HCT116 (cell line): ENCODE data around the gene NEK6. TPM values are rescaled to one million over a fixed set of nuclear protein-coding genes. Genes with fewer than 3 reads are reported as not detected.

Experiments used
- ATAC-seq: fragments of 200-7000 bp; cut with Tn5 transposase; 2 replicates; pipeline ENCODE4 v1.9.1; 2020; ENCODE audit warnings: mild to moderate bottlenecking, moderate library complexity
- BruUV-seq: library from RNA; stranded (reverse); fragments of 400-500 nt; replicated peaks from 2 replicates; lab custom pipeline; 2021; lab: Mats Ljungman, UMichigan
- CTCF ChIA-PET: fragments of 300-600 bp; sonication (Branson Sonifier 250); formaldehyde crosslinking; loops from one replicate; lab custom pipeline; 2021; ENCODE audit warnings: antibody characterized with exemption; lab: Charles Lee
- POLR2A ChIA-PET: fragments of 300-600, 350-600 bp; sonication (Branson Sonifier 250); formaldehyde crosslinking; loops from one replicate; lab custom pipeline; 2021; ENCODE audit warnings: antibody characterized with exemption; lab: Charles Lee
- RAD21 ChIA-PET, 2 experiments: fragments of 300-600 bp; sonication (Branson Sonifier 250); formaldehyde crosslinking; loops; one replicate each; lab custom pipeline; 2023; ENCODE audit warnings: low total read pairs in 2 of 2; ENCODE audit not compliant: uncharacterized antibody in 2 of 2, unreplicated experiment in 2 of 2, low non-redundant PET in 1 of 2; lab: Charles Lee
- DNase-seq: peaks from one replicate; pipeline ENCODE4 v3.0.0-alpha.2; 2010; ENCODE audit warnings: low read depth, low spot score
- H2AFZ ChIP-seq: fragments of 200-600 bp; shearing (Covaris generic), sonication (generic); 2 replicates; pipeline ENCODE4 v1.6.1; 2017; ENCODE audit warnings: low read depth, mixed run types, mixed read lengths, antibody characterized with exemption, low read length; ENCODE audit not compliant: poor library complexity, severe bottlenecking
- H3K27ac ChIP-seq: 2 replicates; pipeline ENCODE4 v1.5.1; 2012; ENCODE audit warnings: low read depth, low read length
- H3K27me3 ChIP-seq: fragments of 200-600 bp; sonication (generic); 2 replicates; pipeline ENCODE4 v1.6.1; 2016; ENCODE audit warnings: mixed run types, low read length, mixed read lengths; ENCODE audit not compliant: insufficient read depth
- H3K36me3 ChIP-seq, 2 experiments: fragments of 200-500 bp in 1 of 2; fragments of 200-600 bp in 1 of 2; sonication (Bioruptor generic) in 1 of 2; sonication (generic) in 1 of 2; 2 replicates each; pipeline versions ENCODE4 v1.5.1 to v1.6.1; 2014 to 2016; ENCODE audit warnings: low read length in 2 of 2, inconsistent platforms in 1 of 2, mixed read lengths in 1 of 2, mixed run types in 1 of 2; ENCODE audit not compliant: insufficient read depth in 2 of 2, control insufficient read depth in 1 of 2
- H3K4me1 ChIP-seq, 2 experiments: fragments of 200-600 bp in 1 of 2; sonication (generic) in 1 of 2; 2 replicates each; pipeline versions ENCODE4 v1.5.1 to v1.6.1; 2012 to 2017; ENCODE audit warnings: low read length in 2 of 2, inconsistent platforms in 1 of 2, mild to moderate bottlenecking in 1 of 2, mixed read lengths in 1 of 2, mixed run types in 1 of 2, moderate library complexity in 1 of 2; ENCODE audit not compliant: insufficient read depth in 2 of 2, control insufficient read depth in 1 of 2
- H3K4me2 ChIP-seq: fragments of 200-600 bp; sonication (generic); 2 replicates; pipeline ENCODE4 v1.6.1; 2017; ENCODE audit warnings: mixed run types, low read length, mixed read lengths
- H3K4me3 ChIP-seq, 2 experiments: fragments of 200-600 bp in 1 of 2; sonication (generic) in 1 of 2; replicated peaks in 1 of 2; 2 replicates each; pipeline ENCODE4 v1.5.1; 2011 to 2016; ENCODE audit warnings: low read length in 2 of 2, control low read depth in 1 of 2, low read depth in 1 of 2, mild to moderate bottlenecking in 1 of 2, mixed read lengths in 1 of 2, mixed run types in 1 of 2
- H3K79me2 ChIP-seq: fragments of 200-600 bp; sonication (generic); 2 replicates; pipeline ENCODE4 v1.6.1; 2017; ENCODE audit warnings: mild to moderate bottlenecking, mixed run types, low read length, moderate library complexity, mixed read lengths; ENCODE audit not compliant: insufficient read depth
- H3K9ac ChIP-seq: fragments of 200-600 bp; sonication (generic); 2 replicates; pipeline ENCODE4 v1.6.1; 2016; ENCODE audit warnings: low read length, mixed read lengths
- H3K9me2 ChIP-seq: fragments of 200-600 bp; sonication (generic), shearing (Covaris generic); 2 replicates; pipeline ENCODE4 v1.6.1; 2017; ENCODE audit warnings: mixed run types, mild to moderate bottlenecking, moderate library complexity; ENCODE audit not compliant: insufficient read depth
- H3K9me3 ChIP-seq, 2 experiments: fragments of 200-500 bp in 1 of 2; fragments of 200-600 bp in 1 of 2; sonication (Bioruptor generic) in 1 of 2; sonication (generic) in 1 of 2; 2 replicates each; pipeline ENCODE4 v1.6.1; 2014 to 2017; ENCODE audit warnings: low read length in 2 of 2, mixed read lengths in 2 of 2, inconsistent platforms in 1 of 2, low read depth in 1 of 2, mild to moderate bottlenecking in 1 of 2, mixed run types in 1 of 2, moderate library complexity in 1 of 2; ENCODE audit not compliant: control insufficient read depth in 1 of 2, insufficient read depth in 1 of 2
- H4K20me1 ChIP-seq: fragments of 200-600 bp; sonication (generic), shearing (Covaris generic); 2 replicates; pipeline ENCODE4 v1.6.1; 2017; ENCODE audit warnings: mixed run types, mild to moderate bottlenecking, moderate library complexity; ENCODE audit not compliant: insufficient read depth
- CEBPB ChIP-seq: IDR thresholded peaks from 2 replicates; pipeline ENCODE4 v1.6.1; 2012; ENCODE audit warnings: low read depth
- EGR1 ChIP-seq: IDR thresholded peaks from 2 replicates; pipeline ENCODE4 v1.6.1; 2012; ENCODE audit warnings: low read depth
- FOSL1 ChIP-seq: IDR thresholded peaks from 2 replicates; pipeline ENCODE4 v1.6.1; 2012; ENCODE audit warnings: low read depth
- POLR2A ChIP-seq: IDR thresholded peaks from 2 replicates; pipeline ENCODE4 v1.7.0; 2011; ENCODE audit warnings: borderline replicate concordance; ENCODE audit not compliant: insufficient read depth, insufficient read length; ENCODE audit errors: extremely low read depth
- RAD21 ChIP-seq: IDR thresholded peaks from 2 replicates; pipeline ENCODE4 v1.6.1; 2012; ENCODE audit warnings: low read depth, mild to moderate bottlenecking
- SIN3A ChIP-seq: IDR thresholded peaks from 2 replicates; pipeline ENCODE4 v1.6.1; 2012; ENCODE audit warnings: low read depth
- TCF7L2 ChIP-seq: IDR thresholded peaks from 2 replicates; pipeline ENCODE4 v1.7.0; 2011; ENCODE audit warnings: borderline replicate concordance, inconsistent platforms; ENCODE audit not compliant: insufficient read depth, insufficient read length; ENCODE audit errors: extremely low read depth
- ZFX ChIP-seq: fragments of 450-650 bp; IDR thresholded peaks from 2 replicates; pipeline ENCODE4 v1.6.1; 2017
- ZNF274 ChIP-seq: fragments of 200-500 bp; sonication (Bioruptor generic); IDR thresholded peaks from 2 replicates; pipeline ENCODE4 v1.6.1; 2014; ENCODE audit warnings: mild to moderate bottlenecking, low read depth, low read length, inconsistent platforms
- intact Hi-C: fragments of 100-400 bp; cut with micrococcal nuclease; formaldehyde crosslinking; loops from 2 replicates; pipeline ENCODE4 v1.10.0; 2022
- total RNA-seq: library from RNA; stranded (reverse); gene quantifications from one replicate; pipeline ENCODE4 v1.2.1, GENCODE V29; 2021; ENCODE audit not compliant: unreplicated experiment
- TF ChIP-seq, protein P1 (sequence below): IDR thresholded peaks from 2 replicates; pipeline ENCODE4 v1.6.1; 2011; ENCODE audit warnings: mild to moderate bottlenecking, low read length, moderate library complexity; ENCODE audit not compliant: insufficient replicate concordance; ENCODE audit errors: extremely low read depth
- TF ChIP-seq, protein P2 (sequence below): IDR thresholded peaks from 2 replicates; pipeline ENCODE4 v1.6.1; 2012
- TF ChIP-seq, protein P3 (sequence below): IDR thresholded peaks from 2 replicates; pipeline ENCODE4 v1.6.1; 2012
- TF ChIP-seq, protein P4 (sequence below), 3 experiments: fragments of 200-600 bp in 1 of 3; sonication (generic) in 1 of 3; IDR thresholded peaks in 2 of 3; conservative IDR thresholded peaks in 1 of 3; 2 replicates each; pipeline ENCODE4 v1.5.1; 2012 to 2017; ENCODE audit warnings: low read depth in 2 of 3, low read length in 2 of 3, antibody characterized with exemption in 1 of 3, borderline replicate concordance in 1 of 3, control low read depth in 1 of 3, mild to moderate bottlenecking in 1 of 3, mixed read lengths in 1 of 3, mixed run types in 1 of 3, moderate library complexity in 1 of 3; ENCODE audit not compliant: insufficient read depth in 1 of 3

The NEK6 gene
- total RNA-seq, 1 experiment from 2014 or later = 40.8 TPM

DNA sequence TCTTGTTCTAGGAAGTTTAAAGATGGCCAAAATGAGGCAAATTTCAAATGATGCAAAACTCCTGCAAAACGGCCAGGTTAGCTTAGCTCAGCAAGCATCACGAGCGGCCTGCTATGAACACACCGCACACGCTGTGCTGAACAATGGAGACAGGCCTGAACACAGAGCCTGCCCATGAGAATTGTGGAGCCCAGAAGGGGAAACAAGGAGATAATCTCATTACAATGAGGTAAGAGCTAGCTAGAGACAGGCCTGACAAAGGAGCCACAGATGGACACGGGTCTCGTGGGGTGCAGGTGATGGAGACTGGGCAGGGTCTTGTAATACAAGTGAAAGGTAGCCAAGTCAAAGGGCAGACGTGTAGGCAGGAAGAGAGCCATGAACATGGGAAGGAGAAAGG lies 107.3 kb downstream of the NEK6 start:
- Histone ChIP-seq H3K27me3 (no peaks in the 10 kb centered on the region), H3K36me3 (peaks cover 0 to 7% of the 10 kb centered on the region in 2 experiments; a peak in 1 of 4 replicates), H2AFZ (no peak overlapping the region), H4K20me1 (peaks cover 21% of the 10 kb centered on the region; the same call in 1 of the 2 replicates), H3K9me2 (no peaks in the 10 kb centered on the region), H3K4me1 (peaks cover 7 to 20% of the 10 kb centered on the region in 2 experiments; a peak in 3 of 4 replicates), H3K9ac (no peak overlapping the region)
- ChIA-PET POLR2A (interaction anchor here (1.2 kb wide), 1 partner anchor 10 kb away, joined by 3 read pairs; no protein-coding TSS in a partner anchor), CTCF (no interaction called here)
- no TSS peak for BruUV-seq
- TF ChIP-seq ZFX = no peak
- TF ChIP-seq, protein P1, sequence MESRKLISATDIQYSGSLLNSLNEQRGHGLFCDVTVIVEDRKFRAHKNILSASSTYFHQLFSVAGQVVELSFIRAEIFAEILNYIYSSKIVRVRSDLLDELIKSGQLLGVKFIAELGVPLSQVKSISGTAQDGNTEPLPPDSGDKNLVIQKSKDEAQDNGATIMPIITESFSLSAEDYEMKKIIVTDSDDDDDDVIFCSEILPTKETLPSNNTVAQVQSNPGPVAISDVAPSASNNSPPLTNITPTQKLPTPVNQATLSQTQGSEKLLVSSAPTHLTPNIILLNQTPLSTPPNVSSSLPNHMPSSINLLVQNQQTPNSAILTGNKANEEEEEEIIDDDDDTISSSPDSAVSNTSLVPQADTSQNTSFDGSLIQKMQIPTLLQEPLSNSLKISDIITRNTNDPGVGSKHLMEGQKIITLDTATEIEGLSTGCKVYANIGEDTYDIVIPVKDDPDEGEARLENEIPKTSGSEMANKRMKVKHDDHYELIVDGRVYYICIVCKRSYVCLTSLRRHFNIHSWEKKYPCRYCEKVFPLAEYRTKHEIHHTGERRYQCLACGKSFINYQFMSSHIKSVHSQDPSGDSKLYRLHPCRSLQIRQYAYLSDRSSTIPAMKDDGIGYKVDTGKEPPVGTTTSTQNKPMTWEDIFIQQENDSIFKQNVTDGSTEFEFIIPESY = no peak
- no peak for TF ChIP-seq POLR2A
- TF ChIP-seq ZNF274 = no peak
- no peak for TF ChIP-seq SIN3A
- TF ChIP-seq, protein P2, sequence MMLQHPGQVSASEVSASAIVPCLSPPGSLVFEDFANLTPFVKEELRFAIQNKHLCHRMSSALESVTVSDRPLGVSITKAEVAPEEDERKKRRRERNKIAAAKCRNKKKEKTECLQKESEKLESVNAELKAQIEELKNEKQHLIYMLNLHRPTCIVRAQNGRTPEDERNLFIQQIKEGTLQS = no peak
- TF ChIP-seq TCF7L2 = no peak
- TF ChIP-seq, protein P3, sequence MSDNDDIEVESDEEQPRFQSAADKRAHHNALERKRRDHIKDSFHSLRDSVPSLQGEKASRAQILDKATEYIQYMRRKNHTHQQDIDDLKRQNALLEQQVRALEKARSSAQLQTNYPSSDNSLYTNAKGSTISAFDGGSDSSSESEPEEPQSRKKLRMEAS = no peak
- TF ChIP-seq, protein P4, sequence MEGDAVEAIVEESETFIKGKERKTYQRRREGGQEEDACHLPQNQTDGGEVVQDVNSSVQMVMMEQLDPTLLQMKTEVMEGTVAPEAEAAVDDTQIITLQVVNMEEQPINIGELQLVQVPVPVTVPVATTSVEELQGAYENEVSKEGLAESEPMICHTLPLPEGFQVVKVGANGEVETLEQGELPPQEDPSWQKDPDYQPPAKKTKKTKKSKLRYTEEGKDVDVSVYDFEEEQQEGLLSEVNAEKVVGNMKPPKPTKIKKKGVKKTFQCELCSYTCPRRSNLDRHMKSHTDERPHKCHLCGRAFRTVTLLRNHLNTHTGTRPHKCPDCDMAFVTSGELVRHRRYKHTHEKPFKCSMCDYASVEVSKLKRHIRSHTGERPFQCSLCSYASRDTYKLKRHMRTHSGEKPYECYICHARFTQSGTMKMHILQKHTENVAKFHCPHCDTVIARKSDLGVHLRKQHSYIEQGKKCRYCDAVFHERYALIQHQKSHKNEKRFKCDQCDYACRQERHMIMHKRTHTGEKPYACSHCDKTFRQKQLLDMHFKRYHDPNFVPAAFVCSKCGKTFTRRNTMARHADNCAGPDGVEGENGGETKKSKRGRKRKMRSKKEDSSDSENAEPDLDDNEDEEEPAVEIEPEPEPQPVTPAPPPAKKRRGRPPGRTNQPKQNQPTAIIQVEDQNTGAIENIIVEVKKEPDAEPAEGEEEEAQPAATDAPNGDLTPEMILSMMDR (IDR thresholded peaks at IDR 0.05 in 2 of 3, conservative IDR thresholded peaks at IDR 0.05 in 1 of 3; ENCODE audit: borderline replicate concordance in 1 of 3, insufficient read depth in 1 of 3, low read depth in 2 of 3, low read length in 2 of 3) = no peak
- TF ChIP-seq EGR1 = no peak
- no peak for TF ChIP-seq CEBPB
- TF ChIP-seq FOSL1 = no peak
- TF ChIP-seq RAD21 = no peak
- TF ChIP-seq, all 23 proteins: peak for 0
- Histone ChIP-seq H3K27ac (no peak overlapping the region), H3K79me2 (peaks cover 100% of the 10 kb centered on the region), H3K9me3 (no peaks in the 10 kb centered on the region), H3K4me3 (no peak overlapping the region), H3K4me2 (no peak overlapping the region)
- RAD21 ChIA-PET = no interaction called here
- DNase-seq = no peak
- intact Hi-C loops = no loop called here
- no peak for ATAC-seq
